Parathyroid adenoma (tissue), 2 donors: ENCODE data around the gene PTGR3.

Experiments
- H2AFZ ChIP-seq: fragments of 300-600 bp; sonication (generic); one replicate; pipeline ENCODE4 v1.7.0; 2017; ENCODE audit warnings: antibody characterized with exemption, mild to moderate bottlenecking
- H3K27ac ChIP-seq: fragments of 300-600 bp; sonication (generic); one replicate; pipeline ENCODE4 v1.7.0; 2017
- H3K27me3 ChIP-seq: fragments of 300-600 bp; sonication (generic); one replicate; pipeline ENCODE4 v1.7.0; 2017; ENCODE audit warnings: low read length; ENCODE audit not compliant: control insufficient read depth, insufficient read depth
- H3K36me3 ChIP-seq: fragments of 300-600 bp; sonication (generic); one replicate; pipeline ENCODE4 v1.7.0; 2017; ENCODE audit warnings: low read length; ENCODE audit not compliant: control insufficient read depth, insufficient read depth
- H3K4me1 ChIP-seq: fragments of 300-600 bp; sonication (generic); one replicate; pipeline ENCODE4 v1.7.0; 2017; ENCODE audit warnings: control low read depth
- H3K4me2 ChIP-seq: fragments of 300-600 bp; sonication (generic); one replicate; pipeline ENCODE4 v1.7.0; 2017; ENCODE audit warnings: low read length
- H3K4me3 ChIP-seq: fragments of 300-600 bp; sonication (generic); one replicate; pipeline ENCODE4 v1.7.0; 2017; ENCODE audit warnings: low read depth, low read length
- H3K79me2 ChIP-seq: fragments of 300-600 bp; sonication (generic); one replicate; pipeline ENCODE4 v1.7.0; 2017; ENCODE audit warnings: control low read depth
- H3K9ac ChIP-seq: fragments of 300-600 bp; sonication (generic); one replicate; pipeline ENCODE4 v1.7.0; 2017; ENCODE audit warnings: mild to moderate bottlenecking
- H3K9me3 ChIP-seq: fragments of 300-600 bp; sonication (generic); one replicate; pipeline ENCODE4 v1.7.0; 2017; ENCODE audit warnings: low read length; ENCODE audit not compliant: control insufficient read depth
- TF ChIP-seq, protein P1 (sequence below): fragments of 300-600 bp; sonication (generic); IDR thresholded peaks from one replicate; pipeline ENCODE4 v1.7.0; 2017; ENCODE audit warnings: antibody characterized with exemption, mild to moderate bottlenecking
- donor health status: primary hyperparathyroidism.

PTGR3 gene

DNA sequence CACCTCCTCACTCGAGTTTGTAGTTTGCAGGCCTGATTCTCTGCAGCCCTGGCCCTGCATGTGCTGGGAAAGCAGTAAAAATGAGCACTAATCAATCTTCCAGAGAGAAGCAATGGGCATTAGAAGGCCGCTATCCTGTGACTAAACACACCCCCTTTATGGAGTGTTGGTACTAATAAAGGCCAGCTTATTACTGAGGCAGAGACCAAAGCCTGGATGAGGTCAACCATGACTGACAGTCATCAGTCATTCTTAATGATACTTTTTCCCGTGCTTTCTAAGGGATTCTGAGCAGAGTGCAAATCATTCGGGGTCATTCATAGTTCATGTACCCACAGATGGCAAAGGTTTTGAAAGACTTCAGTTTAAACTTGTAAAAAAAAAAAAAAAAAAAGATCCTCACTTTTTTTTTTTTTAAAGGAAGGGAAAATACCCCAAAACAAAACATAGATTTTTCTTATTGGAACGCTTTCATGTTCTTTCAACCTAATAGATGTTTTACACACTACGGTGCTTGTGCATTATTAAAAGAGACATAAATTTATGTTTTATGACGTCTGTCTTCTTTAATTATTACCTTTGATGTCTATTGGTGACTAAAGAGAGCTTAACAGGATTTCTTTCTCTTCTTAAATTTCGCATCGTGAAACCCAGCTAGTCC is 14.9 kb upstream of the PTGR3 start:
- H2AFZ ChIP-seq, result no peak overlapping the region
- no peak overlapping the region for H3K4me2 ChIP-seq
- H3K9me3 ChIP-seq, result no peaks in the 10 kb centered on the region
- no peak overlapping the region for H3K9ac ChIP-seq
- peaks cover 36% of the 10 kb centered on the region for H3K79me2 ChIP-seq
- H3K36me3 ChIP-seq, result no peaks in the 10 kb centered on the region
- no peak overlapping the region for H3K4me3 ChIP-seq
- H3K4me1 ChIP-seq, result peaks cover 3% of the 10 kb centered on the region
- H3K27me3 ChIP-seq, result no peaks in the 10 kb centered on the region
- TF ChIP-seq, protein P1, sequence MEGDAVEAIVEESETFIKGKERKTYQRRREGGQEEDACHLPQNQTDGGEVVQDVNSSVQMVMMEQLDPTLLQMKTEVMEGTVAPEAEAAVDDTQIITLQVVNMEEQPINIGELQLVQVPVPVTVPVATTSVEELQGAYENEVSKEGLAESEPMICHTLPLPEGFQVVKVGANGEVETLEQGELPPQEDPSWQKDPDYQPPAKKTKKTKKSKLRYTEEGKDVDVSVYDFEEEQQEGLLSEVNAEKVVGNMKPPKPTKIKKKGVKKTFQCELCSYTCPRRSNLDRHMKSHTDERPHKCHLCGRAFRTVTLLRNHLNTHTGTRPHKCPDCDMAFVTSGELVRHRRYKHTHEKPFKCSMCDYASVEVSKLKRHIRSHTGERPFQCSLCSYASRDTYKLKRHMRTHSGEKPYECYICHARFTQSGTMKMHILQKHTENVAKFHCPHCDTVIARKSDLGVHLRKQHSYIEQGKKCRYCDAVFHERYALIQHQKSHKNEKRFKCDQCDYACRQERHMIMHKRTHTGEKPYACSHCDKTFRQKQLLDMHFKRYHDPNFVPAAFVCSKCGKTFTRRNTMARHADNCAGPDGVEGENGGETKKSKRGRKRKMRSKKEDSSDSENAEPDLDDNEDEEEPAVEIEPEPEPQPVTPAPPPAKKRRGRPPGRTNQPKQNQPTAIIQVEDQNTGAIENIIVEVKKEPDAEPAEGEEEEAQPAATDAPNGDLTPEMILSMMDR, result no peak
- no peak overlapping the region for H3K27ac ChIP-seq

DNA sequence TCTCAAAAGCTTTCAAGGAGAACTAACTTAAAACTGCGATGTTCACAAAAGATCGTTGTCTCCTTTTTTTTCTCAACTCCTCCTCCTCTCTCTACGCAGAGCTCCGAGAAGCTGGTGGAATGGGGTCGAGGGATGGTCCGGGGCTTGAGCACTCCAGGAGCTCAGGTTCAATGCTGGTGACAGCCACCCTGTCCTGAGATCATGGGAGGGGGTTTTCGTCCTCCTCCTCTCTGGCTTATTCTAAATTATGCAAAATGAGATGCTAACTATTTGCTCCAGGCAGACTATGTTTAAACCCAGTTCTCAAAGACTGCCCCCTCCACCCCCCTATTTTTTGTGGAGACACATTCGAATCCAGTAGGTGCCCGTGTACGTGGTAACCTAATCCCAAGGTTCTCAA is 13.5 kb upstream of the PTGR3 start:
- TF ChIP-seq, protein P1, result no peak
- H3K27me3 ChIP-seq, result no peaks in the 10 kb centered on the region
- no peaks in the 10 kb centered on the region for H3K9me3 ChIP-seq
- H3K4me3 ChIP-seq, result no peak overlapping the region
- no peak overlapping the region for H2AFZ ChIP-seq
- H3K79me2 ChIP-seq, result peaks cover 29% of the 10 kb centered on the region
- no peaks in the 10 kb centered on the region for H3K4me1 ChIP-seq
- no peak overlapping the region for H3K9ac ChIP-seq
- H3K4me2 ChIP-seq, result no peak overlapping the region
- no peak overlapping the region for H3K27ac ChIP-seq
- H3K36me3 ChIP-seq, result no peaks in the 10 kb centered on the region

DNA sequence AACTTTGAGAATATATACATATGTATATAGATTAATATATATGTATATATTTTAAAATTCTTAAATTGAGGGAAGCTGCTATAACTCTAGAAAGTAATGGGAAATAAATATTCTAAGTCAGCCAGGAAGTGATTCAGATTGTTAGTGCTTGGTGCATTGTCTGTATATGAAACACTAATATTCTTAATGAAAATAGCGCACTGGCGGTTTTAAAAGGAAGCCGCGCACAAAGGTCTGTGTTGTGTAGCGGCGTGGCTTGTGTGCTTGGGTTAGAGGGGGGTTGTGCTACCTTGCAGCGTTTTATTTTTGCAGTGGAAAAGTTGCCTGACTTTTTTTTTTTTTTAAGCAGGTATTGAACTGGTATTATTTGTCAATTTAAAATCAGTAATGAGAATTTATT is 13.0 kb upstream of the PTGR3 start:
- Histone ChIP-seq H3K4me3 (no peak overlapping the region), H3K4me1 (no peaks in the 10 kb centered on the region), H3K9ac (no peak overlapping the region), H3K27me3 (no peaks in the 10 kb centered on the region), H3K27ac (no peak overlapping the region), H3K9me3 (no peaks in the 10 kb centered on the region), H3K79me2 (peaks cover 31% of the 10 kb centered on the region), H3K36me3 (no peaks in the 10 kb centered on the region), H3K4me2 (no peak overlapping the region), H2AFZ (no peak overlapping the region)
- TF ChIP-seq, protein P1, result no peak

DNA sequence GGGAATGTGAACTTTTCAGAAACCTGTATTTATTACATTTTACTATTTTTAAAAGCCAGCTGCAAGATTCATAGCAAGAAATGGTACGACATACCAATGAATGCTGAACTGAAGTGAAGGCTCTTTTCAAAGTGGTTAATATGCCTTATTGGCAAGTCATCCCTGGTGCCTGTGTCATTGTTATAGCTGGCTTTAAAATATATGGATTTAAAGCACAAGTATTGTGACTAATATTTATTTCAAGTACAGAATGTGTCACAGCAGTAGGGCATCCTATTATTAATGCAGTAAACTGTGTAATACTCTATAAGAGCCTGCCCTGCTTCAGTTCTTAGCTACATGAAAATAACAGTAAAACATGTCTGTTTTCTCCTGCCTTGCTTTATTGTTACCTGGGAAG is 12.5 kb upstream of the PTGR3 start:
- H3K4me3 ChIP-seq, result no peak overlapping the region
- H3K79me2 ChIP-seq, result peaks cover 27% of the 10 kb centered on the region
- TF ChIP-seq, protein P1, result no peak
- no peak overlapping the region for H2AFZ ChIP-seq
- no peaks in the 10 kb centered on the region for H3K4me1 ChIP-seq
- H3K27ac ChIP-seq, result no peak overlapping the region
- H3K9me3 ChIP-seq, result no peaks in the 10 kb centered on the region
- no peak overlapping the region for H3K9ac ChIP-seq
- H3K36me3 ChIP-seq, result no peaks in the 10 kb centered on the region
- no peak overlapping the region for H3K4me2 ChIP-seq
- H3K27me3 ChIP-seq, result no peaks in the 10 kb centered on the region
